ENCODE measurements around the gene WDCP.

WDCP gene

GRCh38 chr2:24086241-24086640 is 39.0 kb upstream of the WDCP start:
- Histone ChIP-seq H3K4me2 (no peak overlapping the region), H3K9ac (no peak overlapping the region), H3K4me3 (IDR thresholded peaks at IDR 0.05; ENCODE audit: insufficient read depth, low read depth, low read length) (no peak overlapping the region), H3K27ac (no peak overlapping the region), H3K79me2 (ENCODE audit: insufficient read depth, low read depth) (no peaks in the 10 kb centered on the region), H3K4me1 (ENCODE audit: low read depth, poor library complexity, severe bottlenecking) (peaks cover 12% of the 10 kb centered on the region), H3K36me3 (ENCODE audit: insufficient read depth) (no peaks in the 10 kb centered on the region), H4K20me1 (ENCODE audit: insufficient read depth) (no peaks in the 10 kb centered on the region), H2AFZ (ENCODE audit: low read depth) (no peak overlapping the region), H3K27me3 (ENCODE audit: insufficient read depth, low read depth) (no peaks in the 10 kb centered on the region)
- TF ChIP-seq CTCF (conservative IDR thresholded peaks at IDR 0.05; ENCODE audit: low read depth, low read length): no peak

GRCh38 chr2:24085200-24085489 is 38.0 kb upstream of the WDCP start:
- no peak for TF ChIP-seq CTCF (conservative IDR thresholded peaks at IDR 0.05; ENCODE audit: low read depth, low read length)
- H3K36me3 ChIP-seq (ENCODE audit: insufficient read depth): no peaks in the 10 kb centered on the region
- H2AFZ ChIP-seq (ENCODE audit: low read depth): peak overlapping the region; percentile 97; the same call in 1 of the 2 replicates
- no peaks in the 10 kb centered on the region for H4K20me1 ChIP-seq (ENCODE audit: insufficient read depth)
- H3K27ac ChIP-seq: peak overlapping the region; percentile 92
- no peaks in the 10 kb centered on the region for H3K27me3 ChIP-seq (ENCODE audit: insufficient read depth, low read depth)
- H3K9ac ChIP-seq: peak overlapping the region; percentile 80
- no peaks in the 10 kb centered on the region for H3K79me2 ChIP-seq (ENCODE audit: insufficient read depth, low read depth)
- peaks cover 12% of the 10 kb centered on the region for H3K4me1 ChIP-seq (ENCODE audit: low read depth, poor library complexity, severe bottlenecking)
- no peak overlapping the region for H3K4me3 ChIP-seq (IDR thresholded peaks at IDR 0.05; ENCODE audit: insufficient read depth, low read depth, low read length)
- H3K4me2 ChIP-seq: peak overlapping the region; percentile 91

GRCh38 chr2:24084386-24085199 is 37.4 kb upstream of the WDCP start, which contains the start of gene TP53I3:
TP53I3 (minus strand) TSS chr2:24084834; CDS start chr2:24084326, 508 bp downstream.
- Histone ChIP-seq H3K9ac (peak within 1 kb of the TSS; percentile 80), H3K27me3 (ENCODE audit: insufficient read depth, low read depth) (no peaks in the 10 kb centered on the region), H3K4me1 (ENCODE audit: low read depth, poor library complexity, severe bottlenecking) (peaks cover 12% of the 10 kb centered on the region), H4K20me1 (ENCODE audit: insufficient read depth) (no peaks in the 10 kb centered on the region), H3K36me3 (ENCODE audit: insufficient read depth) (no peaks in the 10 kb centered on the region), H3K79me2 (ENCODE audit: insufficient read depth, low read depth) (no peaks in the 10 kb centered on the region), H2AFZ (ENCODE audit: low read depth) (peak within 1 kb of the TSS; percentile 97), H3K4me3 (IDR thresholded peaks at IDR 0.05; ENCODE audit: insufficient read depth, low read depth, low read length) (peak within 1 kb of the TSS; percentile 35), H3K27ac (peak within 1 kb of the TSS; percentile 92), H3K4me2 (peak within 1 kb of the TSS; percentile 91)
- peak; percentile 87 for TF ChIP-seq CTCF (conservative IDR thresholded peaks at IDR 0.05; ENCODE audit: low read depth, low read length)

GRCh38 chr2:24083567-24084385 is 36.6 kb upstream of the WDCP start:
- Histone ChIP-seq H3K4me1 (ENCODE audit: low read depth, poor library complexity, severe bottlenecking) (peaks cover 12% of the 10 kb centered on the region), H3K79me2 (ENCODE audit: insufficient read depth, low read depth) (no peaks in the 10 kb centered on the region), H3K36me3 (ENCODE audit: insufficient read depth) (no peaks in the 10 kb centered on the region), H4K20me1 (ENCODE audit: insufficient read depth) (no peaks in the 10 kb centered on the region), H3K27ac (peak overlapping the region; percentile 92), H3K27me3 (ENCODE audit: insufficient read depth, low read depth) (no peaks in the 10 kb centered on the region), H3K9ac (peak overlapping the region; percentile 80), H3K4me3 (IDR thresholded peaks at IDR 0.05; ENCODE audit: insufficient read depth, low read depth, low read length) (no peak overlapping the region), H2AFZ (ENCODE audit: low read depth) (peak overlapping the region; percentile 97), H3K4me2 (peak overlapping the region; percentile 91)
- no peak for TF ChIP-seq CTCF (conservative IDR thresholded peaks at IDR 0.05; ENCODE audit: low read depth, low read length)
